Liver (tissue), 3 donors: ENCODE measurements around the gene FOXK2.

Experiments
- EGR1 ChIP-seq, 2 donors: IDR thresholded peaks; 2 replicates each; pipeline ENCODE4 v1.6.1; 2016 to 2018; ENCODE audit warnings: antibody characterized with exemption in 2 of 2, low read depth in 2 of 2
- FOXA1 ChIP-seq: IDR thresholded peaks from 2 replicates; pipeline ENCODE4 v1.6.1; 2016; ENCODE audit warnings: antibody characterized with exemption
- GABPA ChIP-seq, 2 donors: IDR thresholded peaks in 1 of 2; conservative IDR thresholded peaks in 1 of 2; 2 replicates each; pipeline ENCODE4 v1.6.1; 2016; ENCODE audit warnings: antibody characterized with exemption in 2 of 2, mild to moderate bottlenecking in 1 of 2, moderate library complexity in 1 of 2
- HNF4G ChIP-seq: IDR thresholded peaks from 2 replicates; pipeline ENCODE4 v1.6.1; 2016; ENCODE audit warnings: antibody characterized with exemption
- NR2F2 ChIP-seq: IDR thresholded peaks from 2 replicates; pipeline ENCODE4 v1.6.1; 2016; ENCODE audit warnings: antibody characterized with exemption
- RAD21 ChIP-seq, 2 donors: IDR thresholded peaks; 2 replicates each; pipeline ENCODE4 v1.6.1; 2016; ENCODE audit warnings: antibody characterized with exemption in 2 of 2, mild to moderate bottlenecking in 2 of 2
- RXRA ChIP-seq, 2 donors: IDR thresholded peaks; 2 replicates each; pipeline ENCODE4 v1.6.1; 2017 to 2018; ENCODE audit warnings: antibody characterized with exemption in 2 of 2, mild to moderate bottlenecking in 1 of 2
- YY1 ChIP-seq: IDR thresholded peaks from 2 replicates; pipeline ENCODE4 v1.6.1; 2016; ENCODE audit warnings: antibody characterized with exemption, mild to moderate bottlenecking
- TF ChIP-seq, protein P1 (sequence below): fragments of 150-350 bp; IDR thresholded peaks from 2 replicates; pipeline ENCODE4 v1.5.1; 2017; ENCODE audit warnings: improper control_type of control experiment, low read depth, low read length; ENCODE audit not compliant: missing input control
- TF ChIP-seq, protein P2 (sequence below): IDR thresholded peaks from 2 replicates; pipeline ENCODE4 v1.6.1; 2016; ENCODE audit warnings: antibody characterized with exemption
- TF ChIP-seq, protein P3 (sequence below): IDR thresholded peaks from 2 replicates; pipeline ENCODE4 v1.6.1; 2016; ENCODE audit warnings: antibody characterized with exemption
- TF ChIP-seq, protein P4 (sequence below): IDR thresholded peaks from 2 replicates; pipeline ENCODE4 v1.6.1; 2016; ENCODE audit warnings: antibody characterized with exemption, mild to moderate bottlenecking
- donor health status: healthy.
- donor health status: healthy.

DNA sequence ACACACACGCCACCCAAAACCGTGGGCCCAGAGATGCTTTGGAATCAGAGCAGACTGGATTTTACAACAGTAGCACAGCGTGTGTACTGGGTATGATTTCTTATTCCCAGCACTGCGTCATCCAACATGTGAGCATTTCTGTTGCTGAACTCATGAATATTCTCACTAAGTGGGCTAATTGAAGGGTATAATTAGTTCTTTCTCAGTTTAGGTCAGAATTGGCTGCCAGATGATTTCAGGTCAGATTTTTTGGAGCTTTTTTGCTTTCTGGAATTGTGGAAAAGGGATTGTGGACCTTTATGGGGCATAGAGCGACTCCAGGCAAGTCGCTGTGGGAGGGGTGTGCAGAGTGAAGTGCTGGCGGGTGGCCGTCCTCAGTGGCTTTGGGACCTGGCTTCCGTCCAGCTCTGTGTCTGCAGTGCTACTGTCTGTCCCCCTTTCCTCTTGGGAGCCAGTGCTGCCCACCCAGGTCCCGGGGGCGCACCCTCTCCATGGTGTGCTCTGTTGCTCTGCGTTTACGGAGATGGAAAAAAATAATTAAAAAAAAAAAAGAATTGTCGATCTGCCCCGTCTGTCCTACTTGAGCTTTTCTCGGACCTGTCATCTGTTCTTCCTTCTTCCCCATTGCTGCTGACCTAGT is 25.0 kb downstream of the FOXK2 start:
- TF ChIP-seq, protein P1, sequence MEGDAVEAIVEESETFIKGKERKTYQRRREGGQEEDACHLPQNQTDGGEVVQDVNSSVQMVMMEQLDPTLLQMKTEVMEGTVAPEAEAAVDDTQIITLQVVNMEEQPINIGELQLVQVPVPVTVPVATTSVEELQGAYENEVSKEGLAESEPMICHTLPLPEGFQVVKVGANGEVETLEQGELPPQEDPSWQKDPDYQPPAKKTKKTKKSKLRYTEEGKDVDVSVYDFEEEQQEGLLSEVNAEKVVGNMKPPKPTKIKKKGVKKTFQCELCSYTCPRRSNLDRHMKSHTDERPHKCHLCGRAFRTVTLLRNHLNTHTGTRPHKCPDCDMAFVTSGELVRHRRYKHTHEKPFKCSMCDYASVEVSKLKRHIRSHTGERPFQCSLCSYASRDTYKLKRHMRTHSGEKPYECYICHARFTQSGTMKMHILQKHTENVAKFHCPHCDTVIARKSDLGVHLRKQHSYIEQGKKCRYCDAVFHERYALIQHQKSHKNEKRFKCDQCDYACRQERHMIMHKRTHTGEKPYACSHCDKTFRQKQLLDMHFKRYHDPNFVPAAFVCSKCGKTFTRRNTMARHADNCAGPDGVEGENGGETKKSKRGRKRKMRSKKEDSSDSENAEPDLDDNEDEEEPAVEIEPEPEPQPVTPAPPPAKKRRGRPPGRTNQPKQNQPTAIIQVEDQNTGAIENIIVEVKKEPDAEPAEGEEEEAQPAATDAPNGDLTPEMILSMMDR, result no peak
- TF ChIP-seq, protein P2, sequence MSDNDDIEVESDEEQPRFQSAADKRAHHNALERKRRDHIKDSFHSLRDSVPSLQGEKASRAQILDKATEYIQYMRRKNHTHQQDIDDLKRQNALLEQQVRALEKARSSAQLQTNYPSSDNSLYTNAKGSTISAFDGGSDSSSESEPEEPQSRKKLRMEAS, result no peak
- no peak for TF ChIP-seq YY1
- TF ChIP-seq, protein P3, sequence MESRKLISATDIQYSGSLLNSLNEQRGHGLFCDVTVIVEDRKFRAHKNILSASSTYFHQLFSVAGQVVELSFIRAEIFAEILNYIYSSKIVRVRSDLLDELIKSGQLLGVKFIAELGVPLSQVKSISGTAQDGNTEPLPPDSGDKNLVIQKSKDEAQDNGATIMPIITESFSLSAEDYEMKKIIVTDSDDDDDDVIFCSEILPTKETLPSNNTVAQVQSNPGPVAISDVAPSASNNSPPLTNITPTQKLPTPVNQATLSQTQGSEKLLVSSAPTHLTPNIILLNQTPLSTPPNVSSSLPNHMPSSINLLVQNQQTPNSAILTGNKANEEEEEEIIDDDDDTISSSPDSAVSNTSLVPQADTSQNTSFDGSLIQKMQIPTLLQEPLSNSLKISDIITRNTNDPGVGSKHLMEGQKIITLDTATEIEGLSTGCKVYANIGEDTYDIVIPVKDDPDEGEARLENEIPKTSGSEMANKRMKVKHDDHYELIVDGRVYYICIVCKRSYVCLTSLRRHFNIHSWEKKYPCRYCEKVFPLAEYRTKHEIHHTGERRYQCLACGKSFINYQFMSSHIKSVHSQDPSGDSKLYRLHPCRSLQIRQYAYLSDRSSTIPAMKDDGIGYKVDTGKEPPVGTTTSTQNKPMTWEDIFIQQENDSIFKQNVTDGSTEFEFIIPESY, result no peak
- TF ChIP-seq EGR1 (IDR thresholded peaks at IDR 0.05; ENCODE audit: low read depth in 2 of 2), result no peak
- TF ChIP-seq HNF4G, result no peak
- TF ChIP-seq, protein P4, sequence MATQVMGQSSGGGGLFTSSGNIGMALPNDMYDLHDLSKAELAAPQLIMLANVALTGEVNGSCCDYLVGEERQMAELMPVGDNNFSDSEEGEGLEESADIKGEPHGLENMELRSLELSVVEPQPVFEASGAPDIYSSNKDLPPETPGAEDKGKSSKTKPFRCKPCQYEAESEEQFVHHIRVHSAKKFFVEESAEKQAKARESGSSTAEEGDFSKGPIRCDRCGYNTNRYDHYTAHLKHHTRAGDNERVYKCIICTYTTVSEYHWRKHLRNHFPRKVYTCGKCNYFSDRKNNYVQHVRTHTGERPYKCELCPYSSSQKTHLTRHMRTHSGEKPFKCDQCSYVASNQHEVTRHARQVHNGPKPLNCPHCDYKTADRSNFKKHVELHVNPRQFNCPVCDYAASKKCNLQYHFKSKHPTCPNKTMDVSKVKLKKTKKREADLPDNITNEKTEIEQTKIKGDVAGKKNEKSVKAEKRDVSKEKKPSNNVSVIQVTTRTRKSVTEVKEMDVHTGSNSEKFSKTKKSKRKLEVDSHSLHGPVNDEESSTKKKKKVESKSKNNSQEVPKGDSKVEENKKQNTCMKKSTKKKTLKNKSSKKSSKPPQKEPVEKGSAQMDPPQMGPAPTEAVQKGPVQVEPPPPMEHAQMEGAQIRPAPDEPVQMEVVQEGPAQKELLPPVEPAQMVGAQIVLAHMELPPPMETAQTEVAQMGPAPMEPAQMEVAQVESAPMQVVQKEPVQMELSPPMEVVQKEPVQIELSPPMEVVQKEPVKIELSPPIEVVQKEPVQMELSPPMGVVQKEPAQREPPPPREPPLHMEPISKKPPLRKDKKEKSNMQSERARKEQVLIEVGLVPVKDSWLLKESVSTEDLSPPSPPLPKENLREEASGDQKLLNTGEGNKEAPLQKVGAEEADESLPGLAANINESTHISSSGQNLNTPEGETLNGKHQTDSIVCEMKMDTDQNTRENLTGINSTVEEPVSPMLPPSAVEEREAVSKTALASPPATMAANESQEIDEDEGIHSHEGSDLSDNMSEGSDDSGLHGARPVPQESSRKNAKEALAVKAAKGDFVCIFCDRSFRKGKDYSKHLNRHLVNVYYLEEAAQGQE, result no peak
- TF ChIP-seq RAD21 (IDR thresholded peaks at IDR 0.05), result no peak
- TF ChIP-seq RXRA (IDR thresholded peaks at IDR 0.05), result no peak
- TF ChIP-seq GABPA (IDR thresholded peaks at IDR 0.05 in 1 of 2, conservative IDR thresholded peaks at IDR 0.05 in 1 of 2), result no peak
- no peak for TF ChIP-seq FOXA1
- TF ChIP-seq NR2F2, result no peak
